ENCODE measurements around the gene NACA2.

The NACA2 gene

GRCh38 chr17:61551255-61551742 lies 39.7 kb downstream of the NACA2 start:
- Histone ChIP-seq H4K20me1 (ENCODE audit: control insufficient read depth, insufficient read depth, low read depth, low read length) (no peaks in the 10 kb centered on the region), H3K9me3 (ENCODE audit: control insufficient read depth, insufficient read depth, low read length) (no peaks in the 10 kb centered on the region), H3K4me2 (ENCODE audit: low read length) (no peak overlapping the region), H3K27me3 (ENCODE audit: control insufficient read depth, low read length) (peaks cover 7% of the 10 kb centered on the region), H3K9me2 (replicated peaks; ENCODE audit: control insufficient read depth, low read length) (no peaks in the 10 kb centered on the region), H3F3A (ENCODE audit: control insufficient read depth, insufficient read depth) (no peaks in the 10 kb centered on the region), H3K27ac (ENCODE audit: low read depth, low read length) (no peak overlapping the region), H3K36me3 (ENCODE audit: control insufficient read depth, low read length) (no peaks in the 10 kb centered on the region), H3K79me2 (ENCODE audit: control insufficient read depth, low read length) (no peaks in the 10 kb centered on the region), H3K4me3 (ENCODE audit: low read length) (no peak overlapping the region), H3K4me1 (ENCODE audit: control insufficient read depth, low read length) (peaks cover 18% of the 10 kb centered on the region)
- peak; percentile 70 for TF ChIP-seq CTCF (IDR thresholded peaks at IDR 0.05; ENCODE audit: low read depth, low read length, poor library complexity, severe bottlenecking)
- TF ChIP-seq EZH2phosphoT487 (IDR thresholded peaks at IDR 0.05; ENCODE audit: borderline replicate concordance, low read length): no peak

GRCh38 chr17:61547113-61547512 lies 43.9 kb downstream of the NACA2 start:
- Histone ChIP-seq H3K4me1 (ENCODE audit: control insufficient read depth, low read length) (no peaks in the 10 kb centered on the region), H3K9me2 (replicated peaks; ENCODE audit: control insufficient read depth, low read length) (no peaks in the 10 kb centered on the region), H3K4me3 (ENCODE audit: low read length) (no peak overlapping the region), H3K79me2 (ENCODE audit: control insufficient read depth, low read length) (no peaks in the 10 kb centered on the region), H3K9me3 (ENCODE audit: control insufficient read depth, insufficient read depth, low read length) (no peaks in the 10 kb centered on the region; the same call in 1 of the 2 replicates), H4K20me1 (ENCODE audit: control insufficient read depth, insufficient read depth, low read depth, low read length) (no peaks in the 10 kb centered on the region), H3K27ac (ENCODE audit: low read depth, low read length) (no peak overlapping the region), H3K4me2 (ENCODE audit: low read length) (no peak overlapping the region), H3K27me3 (ENCODE audit: control insufficient read depth, low read length) (peaks cover 15% of the 10 kb centered on the region), H3F3A (ENCODE audit: control insufficient read depth, insufficient read depth) (no peaks in the 10 kb centered on the region), H3K36me3 (ENCODE audit: control insufficient read depth, low read length) (no peaks in the 10 kb centered on the region)
- TF ChIP-seq CTCF (IDR thresholded peaks at IDR 0.05; ENCODE audit: low read depth, low read length, poor library complexity, severe bottlenecking) (no peak), EZH2phosphoT487 (IDR thresholded peaks at IDR 0.05; ENCODE audit: borderline replicate concordance, low read length) (no peak; the same call in 1 of the 2 replicates)

GRCh38 chr17:61545335-61545938 lies 45.6 kb downstream of the NACA2 start:
- TF ChIP-seq CTCF (IDR thresholded peaks at IDR 0.05; ENCODE audit: low read depth, low read length, poor library complexity, severe bottlenecking): no peak
- TF ChIP-seq EZH2phosphoT487 (IDR thresholded peaks at IDR 0.05; ENCODE audit: borderline replicate concordance, low read length): no peak

More at GRCh38 chr17:61545335-61545938, 45.6 kb downstream of the NACA2 start:
- Histone ChIP-seq H3K4me1 (ENCODE audit: control insufficient read depth, low read length) (no peaks in the 10 kb centered on the region), H3K27ac (ENCODE audit: low read depth, low read length) (no peak overlapping the region), H3K4me3 (ENCODE audit: low read length) (no peak overlapping the region), H3K36me3 (ENCODE audit: control insufficient read depth, low read length) (no peaks in the 10 kb centered on the region), H3K27me3 (ENCODE audit: control insufficient read depth, low read length) (peaks cover 15% of the 10 kb centered on the region), H4K20me1 (ENCODE audit: control insufficient read depth, insufficient read depth, low read depth, low read length) (no peaks in the 10 kb centered on the region), H3F3A (ENCODE audit: control insufficient read depth, insufficient read depth) (no peaks in the 10 kb centered on the region), H3K9me2 (replicated peaks; ENCODE audit: control insufficient read depth, low read length) (no peaks in the 10 kb centered on the region), H3K4me2 (ENCODE audit: low read length) (no peak overlapping the region), H3K9me3 (ENCODE audit: control insufficient read depth, insufficient read depth, low read length) (peaks cover 5% of the 10 kb centered on the region), H3K79me2 (ENCODE audit: control insufficient read depth, low read length) (no peaks in the 10 kb centered on the region)
